Measurements from ENCODE around the gene MYO1E.

Gene MYO1E

DNA sequence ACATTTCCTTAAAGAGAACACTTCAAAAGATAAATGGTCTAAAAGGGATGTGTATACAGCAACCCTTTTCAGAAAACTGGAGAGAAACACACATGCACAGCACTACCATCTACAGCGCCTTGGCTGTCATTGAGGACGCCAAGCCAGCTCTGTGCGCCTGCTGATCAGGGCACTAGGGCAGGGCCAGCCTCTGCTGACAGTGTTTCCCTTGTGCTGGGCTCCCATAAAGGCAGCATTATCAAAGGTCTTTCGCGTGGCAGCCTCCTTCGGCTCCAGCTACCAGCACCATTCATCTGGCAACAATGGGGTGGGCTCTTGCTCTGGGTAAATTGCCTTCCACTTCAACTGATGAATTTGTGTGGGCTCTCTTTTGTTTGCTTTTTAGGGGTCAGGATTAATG lies 112.6 kb downstream of the MYO1E start:
- TF ChIP-seq, protein P1, sequence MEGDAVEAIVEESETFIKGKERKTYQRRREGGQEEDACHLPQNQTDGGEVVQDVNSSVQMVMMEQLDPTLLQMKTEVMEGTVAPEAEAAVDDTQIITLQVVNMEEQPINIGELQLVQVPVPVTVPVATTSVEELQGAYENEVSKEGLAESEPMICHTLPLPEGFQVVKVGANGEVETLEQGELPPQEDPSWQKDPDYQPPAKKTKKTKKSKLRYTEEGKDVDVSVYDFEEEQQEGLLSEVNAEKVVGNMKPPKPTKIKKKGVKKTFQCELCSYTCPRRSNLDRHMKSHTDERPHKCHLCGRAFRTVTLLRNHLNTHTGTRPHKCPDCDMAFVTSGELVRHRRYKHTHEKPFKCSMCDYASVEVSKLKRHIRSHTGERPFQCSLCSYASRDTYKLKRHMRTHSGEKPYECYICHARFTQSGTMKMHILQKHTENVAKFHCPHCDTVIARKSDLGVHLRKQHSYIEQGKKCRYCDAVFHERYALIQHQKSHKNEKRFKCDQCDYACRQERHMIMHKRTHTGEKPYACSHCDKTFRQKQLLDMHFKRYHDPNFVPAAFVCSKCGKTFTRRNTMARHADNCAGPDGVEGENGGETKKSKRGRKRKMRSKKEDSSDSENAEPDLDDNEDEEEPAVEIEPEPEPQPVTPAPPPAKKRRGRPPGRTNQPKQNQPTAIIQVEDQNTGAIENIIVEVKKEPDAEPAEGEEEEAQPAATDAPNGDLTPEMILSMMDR (IDR thresholded peaks at IDR 0.05), result no peak
- intact Hi-C loops (cut with DNase I; ENCODE audit: low total_unique reads), result no loop called here
- H3K4me3 ChIP-seq, result no peak overlapping the region
- H3K9me3 ChIP-seq, result no peaks in the 10 kb centered on the region
- DNase-seq, result no peak
- no peaks in the 10 kb centered on the region for H3K27me3 ChIP-seq
- no peaks in the 10 kb centered on the region for H3K4me1 ChIP-seq
- no peak overlapping the region for H3K27ac ChIP-seq
- H3K36me3 ChIP-seq, result peaks cover 20 to 36% (median 27%) of the 10 kb centered on the region in 3 donors

DNA sequence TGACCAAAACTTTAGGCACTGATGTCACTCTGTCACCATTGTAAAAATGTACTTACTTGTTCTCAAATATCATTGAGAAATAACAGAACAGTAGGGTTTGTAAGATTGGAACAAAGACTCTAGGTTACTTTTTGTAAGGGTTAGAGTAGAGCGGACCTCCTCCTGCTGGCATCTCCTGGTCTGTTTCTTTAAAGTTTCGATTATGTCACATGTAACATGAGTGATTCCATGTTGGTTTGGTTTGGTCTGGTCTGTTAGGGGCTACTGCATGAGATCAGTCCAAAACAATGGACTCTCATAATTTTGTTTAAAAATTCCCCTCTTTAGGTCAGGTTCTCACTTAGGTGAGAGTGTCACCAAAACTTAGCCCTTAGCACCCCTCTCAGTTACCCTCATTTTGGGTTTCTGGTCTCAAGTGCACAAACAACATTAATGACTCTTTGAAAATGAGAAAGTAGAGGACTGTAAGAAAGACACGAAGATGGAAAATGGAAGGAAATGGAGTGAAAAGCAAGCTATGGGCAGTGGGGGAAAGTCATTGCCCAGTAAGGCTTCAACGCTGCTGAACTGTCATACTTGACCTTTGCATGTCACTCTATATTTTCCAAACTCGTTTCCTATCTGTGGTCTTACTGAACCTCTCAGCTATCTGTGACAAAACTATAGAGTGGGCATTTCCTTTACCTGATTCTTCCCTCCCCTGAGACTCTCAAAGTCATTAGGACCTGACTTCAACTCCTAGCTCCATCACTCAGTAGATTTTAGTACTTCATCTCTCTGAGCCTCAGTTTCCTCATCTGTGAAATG lies 113.3 kb downstream of the MYO1E start:
- no peaks in the 10 kb centered on the region for H3K4me1 ChIP-seq
- H3K36me3 ChIP-seq, result peaks cover 26 to 43% (median 34%) of the 10 kb centered on the region in 3 donors
- H3K9me3 ChIP-seq, result no peaks in the 10 kb centered on the region
- TF ChIP-seq, protein P1 (IDR thresholded peaks at IDR 0.05), result no peak
- H3K27ac ChIP-seq, result no peak overlapping the region
- DNase-seq, result no peak
- H3K4me3 ChIP-seq, result no peak overlapping the region
- intact Hi-C loops (cut with DNase I; ENCODE audit: low total_unique reads), result loop anchor here (10.0 kb wide), 1 partner anchor 235 kb away; no protein-coding TSS in a partner anchor
- no peaks in the 10 kb centered on the region for H3K27me3 ChIP-seq

DNA sequence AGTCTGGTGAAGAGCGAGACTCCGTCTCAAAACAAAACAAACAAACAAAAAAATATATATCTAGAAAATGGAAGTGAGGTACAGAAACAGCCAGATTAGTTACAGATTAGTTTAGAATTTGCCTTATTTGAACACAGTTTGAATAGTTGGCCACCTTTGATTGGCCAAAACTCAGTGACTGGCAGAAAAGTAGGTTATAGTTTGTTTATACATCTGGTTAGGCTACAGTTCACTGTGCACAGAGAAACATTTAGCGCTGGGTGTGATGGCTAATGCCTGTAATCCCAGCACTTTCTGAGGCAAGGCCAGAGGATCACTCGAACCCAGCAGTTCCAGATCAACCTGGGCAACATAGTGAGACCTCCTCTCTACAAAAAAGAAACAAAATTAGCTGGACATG lies 114.4 kb downstream of the MYO1E start:
- TF ChIP-seq, protein P1 (IDR thresholded peaks at IDR 0.05), result no peak
- no peak overlapping the region for H3K4me3 ChIP-seq
- H3K4me1 ChIP-seq, result no peaks in the 10 kb centered on the region
- intact Hi-C loops (cut with DNase I; ENCODE audit: low total_unique reads), result loop anchor here (10.0 kb wide), 1 partner anchor 236 kb away; no protein-coding TSS in a partner anchor
- DNase-seq, result no peak
- H3K27ac ChIP-seq, result no peak overlapping the region
- H3K36me3 ChIP-seq, result peaks cover 30 to 48% (median 38%) of the 10 kb centered on the region in 3 donors
- no peaks in the 10 kb centered on the region for H3K27me3 ChIP-seq
- no peaks in the 10 kb centered on the region for H3K9me3 ChIP-seq

DNA sequence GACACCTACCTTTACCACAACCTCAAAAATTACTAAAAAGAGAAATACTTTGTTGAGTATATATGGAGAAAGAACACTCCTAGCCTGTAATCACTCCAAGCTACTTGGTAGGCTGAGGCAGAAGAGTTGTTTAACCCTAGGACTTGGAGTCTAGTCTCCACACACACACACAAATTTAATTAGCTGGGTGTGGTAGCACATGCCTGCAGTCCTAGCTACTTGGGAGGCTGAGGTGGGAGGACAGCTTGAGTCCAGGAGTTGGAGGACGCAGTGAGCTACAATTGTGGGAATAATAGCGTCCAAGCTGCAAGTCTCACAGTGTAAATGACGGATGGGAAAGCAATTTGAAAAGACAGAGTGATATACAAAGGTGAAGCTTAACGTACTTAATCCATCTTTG lies 115.5 kb downstream of the MYO1E start:
- Histone ChIP-seq H3K27me3 (no peaks in the 10 kb centered on the region), H3K4me1 (no peaks in the 10 kb centered on the region), H3K4me3 (no peak overlapping the region), H3K36me3 (peaks cover 30 to 43% (median 38%) of the 10 kb centered on the region in 3 donors), H3K9me3 (no peaks in the 10 kb centered on the region), H3K27ac (no peak overlapping the region)
- DNase-seq, result no peak
- intact Hi-C loops (cut with DNase I; ENCODE audit: low total_unique reads), result loop anchor here (10.0 kb wide), 1 partner anchor 238 kb away; no protein-coding TSS in a partner anchor
- TF ChIP-seq, protein P1 (IDR thresholded peaks at IDR 0.05), result no peak

DNA sequence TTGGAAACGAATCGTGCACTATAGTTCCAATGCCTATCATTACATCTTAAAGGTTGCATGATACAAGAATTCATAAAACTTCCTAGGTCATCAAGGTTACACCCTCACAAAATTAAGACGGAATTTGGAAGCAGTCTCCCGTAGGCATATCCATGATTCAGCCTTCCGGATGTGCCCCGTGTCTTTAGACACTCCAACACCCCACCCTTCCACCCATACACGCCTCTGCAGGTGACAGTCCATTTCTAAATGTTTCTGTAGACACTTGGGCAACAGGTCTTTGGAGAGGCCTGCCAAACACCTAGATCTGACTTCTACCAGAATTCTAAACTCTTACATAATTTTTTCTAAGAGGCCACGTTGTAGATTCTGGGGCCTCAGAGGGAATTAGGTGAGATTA lies 116.2 kb downstream of the MYO1E start:
- H3K27me3 ChIP-seq, result no peaks in the 10 kb centered on the region
- no peak for DNase-seq
- H3K4me1 ChIP-seq, result no peaks in the 10 kb centered on the region
- H3K27ac ChIP-seq, result no peak overlapping the region
- peaks cover 30 to 39% (median 38%) of the 10 kb centered on the region in 3 donors for H3K36me3 ChIP-seq
- no peak overlapping the region for H3K4me3 ChIP-seq
- TF ChIP-seq, protein P1 (IDR thresholded peaks at IDR 0.05), result no peak
- intact Hi-C loops (cut with DNase I; ENCODE audit: low total_unique reads), result loop anchor here (10.0 kb wide), 1 partner anchor 238 kb away; no protein-coding TSS in a partner anchor
- H3K9me3 ChIP-seq, result no peaks in the 10 kb centered on the region
